ENCODE measurements around the gene CLDN6.

Gene CLDN6

DNA sequence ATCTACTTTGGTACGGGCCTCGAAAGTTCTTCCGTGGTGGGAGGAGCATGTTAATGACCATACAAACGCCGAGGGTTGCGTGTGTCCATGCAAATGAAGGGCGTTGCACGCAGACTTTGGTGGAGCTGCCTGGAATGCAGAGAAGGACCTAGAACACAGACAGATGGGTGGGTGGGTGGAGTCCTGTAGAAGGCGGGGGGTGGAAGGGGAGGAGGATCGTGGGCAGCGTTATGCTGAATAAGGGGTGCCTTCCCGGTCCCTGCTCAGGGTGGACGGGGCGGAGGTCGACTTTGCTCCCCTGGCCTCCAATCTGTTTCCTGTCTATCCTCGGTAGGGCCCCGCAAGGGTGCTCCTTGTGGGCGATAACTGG is 49.6 kb downstream of the CLDN6 start:
- DNase-seq: no peak

GRCh38 chr16:2967721-2968161 is 50.2 kb downstream of the CLDN6 start:
- DNase-seq: no peak

DNA sequence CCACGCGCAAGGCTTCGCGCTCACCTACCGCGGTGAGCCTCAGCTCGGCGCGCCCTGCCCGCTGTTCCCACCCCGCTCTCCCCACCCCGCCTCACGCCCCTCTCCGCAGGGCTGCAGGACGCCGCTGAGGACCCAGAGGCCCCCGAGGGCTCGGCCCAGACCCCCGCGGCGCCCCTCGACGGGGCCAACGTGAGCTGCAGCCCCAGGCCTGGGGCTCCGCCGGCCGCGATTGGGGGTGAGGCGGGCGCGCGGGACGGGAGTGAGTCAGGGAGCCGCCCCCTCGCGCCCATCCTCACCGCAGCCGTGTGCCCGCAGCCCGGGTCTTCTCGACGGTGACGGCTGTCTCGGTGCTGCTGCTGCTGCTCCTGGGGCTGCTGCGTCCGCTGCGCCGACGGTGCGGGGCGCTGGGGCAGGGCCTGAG is 50.8 kb downstream of the CLDN6 start:
- DNase-seq: no peak

GRCh38 chr16:2966808-2967191 is 51.2 kb downstream of the CLDN6 start:
- no peak for DNase-seq

GRCh38 chr16:2966043-2966807 is 51.8 kb downstream of the CLDN6 start:
- no peak for DNase-seq
